Esophagus (tissue), 2 donors: ENCODE measurements around the gene PDE11A. TPM values are rescaled to one million over a fixed set of nuclear protein-coding genes. Genes with fewer than 3 reads are reported as not detected.
"Not testable (repeated sequence)": the region's sequence is repeated elsewhere in the genome, so short reads cannot be mapped to it uniquely, and the experiment has no call there.

Experiments used
- H3K27ac ChIP-seq, 2 donors: one replicate each; pipeline ENCODE4 v1.5.1; 2013; ENCODE audit warnings: low read depth in 2 of 2, mild to moderate bottlenecking in 2 of 2, inconsistent platforms in 1 of 2, low read length in 1 of 2, moderate library complexity in 1 of 2
- H3K27me3 ChIP-seq, 2 donors: one replicate each; pipeline ENCODE4 v1.6.1; 2013; ENCODE audit warnings: low read length in 2 of 2, control low read depth in 1 of 2, mild to moderate bottlenecking in 1 of 2; ENCODE audit not compliant: insufficient read depth in 2 of 2, control insufficient read depth in 1 of 2
- H3K36me3 ChIP-seq, 2 donors: one replicate each; pipeline ENCODE4 v1.6.1; 2013; ENCODE audit warnings: low read length in 1 of 2; ENCODE audit not compliant: control insufficient read depth in 2 of 2, insufficient read depth in 2 of 2
- H3K4me1 ChIP-seq, 2 donors: one replicate each; pipeline ENCODE4 v1.6.1; 2013; ENCODE audit warnings: low read length in 1 of 2; ENCODE audit not compliant: control insufficient read depth in 2 of 2, insufficient read depth in 2 of 2
- H3K4me3 ChIP-seq, 2 donors: one replicate each; pipeline ENCODE4 v1.5.1; 2013; ENCODE audit warnings: low read length in 2 of 2, mild to moderate bottlenecking in 2 of 2, low read depth in 1 of 2, moderate library complexity in 1 of 2
- H3K9me3 ChIP-seq, 2 donors: one replicate each; pipeline ENCODE4 v1.6.1; 2013; ENCODE audit warnings: mild to moderate bottlenecking in 2 of 2, low read depth in 1 of 2, low read length in 1 of 2, moderate library complexity in 1 of 2; ENCODE audit not compliant: control insufficient read depth in 2 of 2, insufficient read depth in 1 of 2
- WGBS, 2 donors: extraction: QIAGEN DNeasy Blood & Tissue Kit; methylation state at CpG; one replicate each; pipeline ENCODE4 v1.1.7; 2013; 5-methylcytosine and 5-hydroxymethylcytosine counted together
- polyA plus RNA-seq, 2 donors: library from polyadenylated mRNA; stranded (reverse); fragments of 200-250 nt; gene quantifications; one replicate each; pipeline ENCODE4 v1.2.3, GENCODE V29; 2013
- donor health status: healthy with polysubstance abuse.
- donor health status: Bipolar disorder and iron deficiency.

PDE11A gene
- polyA plus RNA-seq, 2 donors, result not detected

DNA sequence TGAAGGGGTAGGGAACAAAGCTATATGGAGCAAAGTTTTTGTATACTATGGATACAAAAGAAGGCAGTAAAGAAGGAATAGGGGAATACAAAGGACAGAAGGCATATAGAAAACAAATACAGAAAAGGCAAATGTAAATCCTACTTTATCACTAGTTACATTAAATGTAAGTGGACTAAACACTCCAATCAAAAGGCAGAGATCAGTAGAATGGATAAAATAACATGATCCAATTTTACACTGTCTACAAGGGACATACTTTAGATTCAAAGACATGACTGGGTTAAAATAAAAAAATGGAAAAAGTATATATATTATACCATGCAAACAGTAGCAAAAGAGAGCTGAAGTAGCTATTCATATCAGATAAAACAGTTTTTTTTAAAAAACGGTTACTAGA, 215.0 kb downstream of the PDE11A start:
- Histone ChIP-seq H3K4me1 (no peaks in the 10 kb centered on the region), H3K9me3 (no peaks in the 10 kb centered on the region), H3K4me3 (no peak overlapping the region), H3K36me3 (no peaks in the 10 kb centered on the region), H3K27me3 (peaks cover 0 to 2% of the 10 kb centered on the region in 2 donors), H3K27ac (no peak overlapping the region)
- whole genome bisulfite sequencing, 2 donors, result 47 to 67% methylated on average over 1 of the region's 1 CpG

DNA sequence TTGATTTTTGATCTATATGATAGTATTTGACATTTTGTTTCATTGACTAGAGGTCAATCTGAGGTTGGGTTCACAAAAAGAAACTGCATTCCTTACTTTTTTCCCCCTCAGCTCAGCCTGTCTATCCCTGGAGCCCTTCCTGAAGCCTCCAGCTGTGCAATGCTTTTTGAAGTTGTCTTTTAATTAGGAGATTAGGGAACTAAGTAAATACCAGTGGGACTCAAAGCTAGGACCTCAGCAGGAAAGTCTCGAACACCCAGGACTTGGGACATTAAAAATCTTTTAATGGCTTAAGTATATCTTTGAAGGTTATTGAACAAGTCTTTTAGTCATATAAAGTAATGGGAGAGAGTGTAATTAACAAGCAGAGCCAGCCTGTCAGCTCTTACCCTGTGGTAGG, 220.2 kb downstream of the PDE11A start:
- Histone ChIP-seq H3K27me3 (peaks cover 0 to 2% of the 10 kb centered on the region in 2 donors), H3K36me3 (no peaks in the 10 kb centered on the region), H3K27ac (no peak overlapping the region), H3K9me3 (no peaks in the 10 kb centered on the region), H3K4me1 (no peaks in the 10 kb centered on the region), H3K4me3 (no peak overlapping the region)
- WGBS, 2 donors, result 27 to 34% methylated on average over 1 of the region's 1 CpG

GRCh38 chr2:177843188-177843587, 229.4 kb downstream of the PDE11A start:
- Histone ChIP-seq H3K27me3 (no peaks in the 10 kb centered on the region), H3K4me1 (no peaks in the 10 kb centered on the region), H3K27ac (no peak overlapping the region), H3K9me3 (no peaks in the 10 kb centered on the region), H3K4me3 (no peak overlapping the region), H3K36me3 (no peaks in the 10 kb centered on the region)
- 63 to 64% methylated on average over 2 of the region's 2 CpGs for WGBS, 2 donors

DNA sequence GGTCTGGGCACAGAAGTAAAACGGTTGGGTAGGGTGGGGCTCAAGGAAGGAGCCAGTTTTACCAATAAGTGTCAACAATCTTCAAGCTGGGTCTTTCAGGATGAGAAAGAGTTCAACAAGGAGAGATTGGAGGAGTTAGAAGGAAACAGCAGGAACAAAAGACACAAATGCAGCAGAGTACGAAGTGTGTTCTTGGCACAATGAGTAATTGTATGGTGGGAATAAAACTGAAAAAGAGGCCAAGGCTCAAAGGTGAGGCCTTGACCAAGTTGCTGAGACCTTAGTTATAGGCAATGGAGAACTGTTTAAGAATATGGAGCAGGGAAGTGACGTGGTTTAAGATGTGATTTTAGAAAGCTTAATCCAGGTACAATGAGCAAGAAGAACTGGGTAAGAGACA, 230.3 kb downstream of the PDE11A start:
- H3K4me1 ChIP-seq, result no peaks in the 10 kb centered on the region
- no peaks in the 10 kb centered on the region for H3K27me3 ChIP-seq
- no peaks in the 10 kb centered on the region for H3K9me3 ChIP-seq
- no peak overlapping the region for H3K4me3 ChIP-seq
- 54 to 56% methylated on average over 3 of the region's 3 CpGs for WGBS, 2 donors
- H3K27ac ChIP-seq, result no peak overlapping the region
- H3K36me3 ChIP-seq, result no peaks in the 10 kb centered on the region

- not testable (repeated sequence) for H3K27ac ChIP-seq, H3K4me3 ChIP-seq, H3K9me3 ChIP-seq, H3K27me3 ChIP-seq, H3K36me3 ChIP-seq, H3K4me1 ChIP-seq
- 95 to 97% methylated on average over 24 to 27 of the region's 27 CpGs for WGBS, 2 donors
Measured at GRCh38 chr2:177835418-177836204, 237.0 kb downstream of the PDE11A start.

- H3K4me1 ChIP-seq, result no peaks in the 10 kb centered on the region
- peaks cover 0 to 2% of the 10 kb centered on the region in 2 donors for H3K9me3 ChIP-seq
- H3K4me3 ChIP-seq, result no peak overlapping the region
- H3K27me3 ChIP-seq, result no peaks in the 10 kb centered on the region
- H3K36me3 ChIP-seq, result no peaks in the 10 kb centered on the region
- H3K27ac ChIP-seq, result no peak overlapping the region
- WGBS, 2 donors, result 76 to 83% methylated on average over 6 of the region's 6 CpGs
Measured at GRCh38 chr2:177832611-177833433, 239.8 kb downstream of the PDE11A start.

GRCh38 chr2:177830881-177831386, 241.6 kb downstream of the PDE11A start:
- Histone ChIP-seq H3K36me3 (no peaks in the 10 kb centered on the region), H3K4me3 (no peak overlapping the region), H3K27me3 (no peaks in the 10 kb centered on the region), H3K4me1 (no peaks in the 10 kb centered on the region), H3K9me3 (peaks cover 0 to 2% of the 10 kb centered on the region in 2 donors), H3K27ac (no peak overlapping the region)
- WGBS, 2 donors, result 85 to 89% methylated on average over 1 of the region's 1 CpG

DNA sequence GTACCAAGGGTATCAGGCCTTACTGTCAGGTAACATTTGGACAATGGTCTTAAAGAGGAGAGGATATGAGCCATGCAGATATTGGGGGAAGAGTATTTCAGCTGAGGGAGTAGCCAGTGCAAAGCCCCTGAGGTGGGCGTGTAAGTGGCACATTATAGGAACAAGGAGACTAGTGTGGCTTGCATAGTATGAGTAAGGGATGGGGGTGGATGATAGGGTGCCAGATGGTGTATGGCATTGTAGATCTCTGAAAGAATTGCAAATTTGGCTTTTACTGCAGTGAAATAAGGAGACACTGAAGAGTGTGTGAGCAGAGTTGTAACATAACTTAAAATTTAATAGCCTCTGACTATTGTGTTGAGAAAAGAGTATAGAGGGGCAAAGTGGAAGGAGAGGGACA, 244.0 kb downstream of the PDE11A start:
- no peaks in the 10 kb centered on the region for H3K9me3 ChIP-seq
- H3K27me3 ChIP-seq, result no peaks in the 10 kb centered on the region
- no peak overlapping the region for H3K4me3 ChIP-seq
- H3K27ac ChIP-seq, result no peak overlapping the region
- H3K36me3 ChIP-seq, result no peaks in the 10 kb centered on the region
- WGBS, 2 donors, result 81 to 96% methylated on average over 1 of the region's 1 CpG
- no peaks in the 10 kb centered on the region for H3K4me1 ChIP-seq

- 81 to 83% methylated on average over 2 of the region's 2 CpGs for WGBS, 2 donors
- Histone ChIP-seq H3K27me3 (no peaks in the 10 kb centered on the region), H3K9me3 (no peaks in the 10 kb centered on the region), H3K36me3 (no peaks in the 10 kb centered on the region), H3K27ac (no peak overlapping the region), H3K4me1 (no peaks in the 10 kb centered on the region), H3K4me3 (no peak overlapping the region)
Measured at GRCh38 chr2:177826897-177827296, 245.7 kb downstream of the PDE11A start.
